HG02588 (cell line): ENCODE measurements around the gene TUBB8.
"Not testable (repeated sequence)": the region's sequence is repeated elsewhere in the genome, so short reads cannot be mapped to it uniquely, and the experiment has no call there.

ENCODE experiments used
- ATAC-seq: cut with Tn5 transposase; IDR thresholded peaks from one replicate; pipeline ENCODE4 v1.9.1; 2021; ENCODE audit warnings: mild to moderate bottlenecking, moderate library complexity; ENCODE audit not compliant: unreplicated experiment

Gene TUBB8

GRCh38 chr10:48996-49395 lies at the start of gene TUBB8:
Gene TUBB8, minus strand, starts transcription at chr10:49296. Its CDS starts 58 bp downstream, at chr10:49238.
- no peak for ATAC-seq

- no peak for ATAC-seq
Measured at GRCh38 chr10:96466-96865, 47.4 kb upstream of the TUBB8 start.

- ATAC-seq = no peak
Measured at GRCh38 chr10:95356-96115, 46.4 kb upstream of the TUBB8 start.

- no peak for ATAC-seq
Measured at GRCh38 chr10:94613-95012, 45.5 kb upstream of the TUBB8 start.

GRCh38 chr10:92846-93245 lies 43.8 kb upstream of the TUBB8 start:
- no peak for ATAC-seq

GRCh38 chr10:92153-92552 lies 43.1 kb upstream of the TUBB8 start:
- no peak for ATAC-seq

GRCh38 chr10:91313-91712 lies 42.2 kb upstream of the TUBB8 start:
- no peak for ATAC-seq

- no peak for ATAC-seq
Measured at GRCh38 chr10:90161-90560, 41.1 kb upstream of the TUBB8 start.

GRCh38 chr10:89248-89647 lies 40.2 kb upstream of the TUBB8 start:
- ATAC-seq = no peak

- no peak for ATAC-seq
Measured at GRCh38 chr10:88253-88652, 39.2 kb upstream of the TUBB8 start.

- ATAC-seq = no peak
Measured at GRCh38 chr10:87177-88080, 38.3 kb upstream of the TUBB8 start.

GRCh38 chr10:86031-86430 lies 36.9 kb upstream of the TUBB8 start:
- ATAC-seq = no peak

- no peak for ATAC-seq
Measured at GRCh38 chr10:85044-85443, 35.9 kb upstream of the TUBB8 start.

- ATAC-seq = no peak
Measured at GRCh38 chr10:83930-84530, 34.9 kb upstream of the TUBB8 start.

GRCh38 chr10:80477-81105 lies 31.5 kb upstream of the TUBB8 start:
- no peak for ATAC-seq

GRCh38 chr10:79532-80215 lies 30.6 kb upstream of the TUBB8 start:
- ATAC-seq = no peak

- no peak for ATAC-seq
Measured at GRCh38 chr10:78556-78955, 29.5 kb upstream of the TUBB8 start.

- ATAC-seq = not testable (repeated sequence)
Measured at GRCh38 chr10:74266-74621, 25.1 kb upstream of the TUBB8 start.

- not testable (repeated sequence) for ATAC-seq
Measured at GRCh38 chr10:73543-74265, 24.6 kb upstream of the TUBB8 start.

- ATAC-seq = not testable (repeated sequence)
Measured at GRCh38 chr10:68156-68555, 19.1 kb upstream of the TUBB8 start.
